ENCODE results near the gene LTBP4.

LTBP4 gene

DNA sequence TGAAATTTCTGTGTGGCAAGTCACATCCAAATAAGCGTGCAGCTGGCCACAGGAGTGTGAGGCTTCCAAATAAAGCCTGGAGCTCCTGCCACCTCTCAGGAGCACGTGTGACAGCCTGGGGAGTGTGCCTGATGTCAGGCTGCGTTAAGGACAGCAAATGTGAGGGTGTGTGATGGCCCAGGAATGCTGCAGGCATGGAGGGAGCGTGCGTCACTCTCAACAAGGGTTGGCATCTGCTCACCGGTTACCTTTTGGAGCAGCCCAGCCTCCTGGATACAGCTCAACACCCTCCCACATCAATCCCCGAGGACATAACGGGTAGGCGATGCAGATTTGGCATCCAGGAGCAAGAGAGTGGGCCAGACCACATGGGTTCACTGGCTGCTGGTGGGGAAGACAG is 70.2 kb downstream of the LTBP4 start:
- DNase-seq, result no peak

- DNase-seq, result no peak
Measured at GRCh38 chr19:40672038-40672437, 70.9 kb downstream of the LTBP4 start.

GRCh38 chr19:40672573-40673299 is 71.6 kb downstream of the LTBP4 start:
- no peak for DNase-seq

DNA sequence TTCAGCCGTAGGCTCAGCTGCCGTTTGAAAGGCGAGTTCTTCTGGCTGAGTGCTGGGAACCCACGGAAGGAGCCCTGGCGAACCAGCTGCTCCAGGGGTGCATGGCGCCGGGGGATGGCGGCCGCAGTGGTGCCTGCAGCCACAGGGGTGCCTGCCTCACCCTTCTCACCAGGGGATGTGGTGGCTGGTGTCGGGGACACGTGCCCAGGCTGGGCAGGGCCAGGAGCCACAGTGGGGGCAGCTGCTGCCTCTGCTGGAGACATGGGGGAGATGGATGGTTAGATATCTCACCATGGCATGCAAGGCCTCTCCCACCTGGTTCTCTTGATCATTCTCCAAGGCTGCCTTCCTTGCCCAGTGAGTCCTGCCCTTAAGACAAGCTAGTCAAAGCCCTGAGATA is 72.2 kb downstream of the LTBP4 start:
- no peak for DNase-seq

GRCh38 chr19:40674291-40674690 is 73.1 kb downstream of the LTBP4 start:
- DNase-seq, result no peak

- DNase-seq, result no peak
Measured at GRCh38 chr19:40677156-40677555, 76.0 kb downstream of the LTBP4 start.

Data from activated CD4-positive, alpha-beta T cell treated with anti-CD3 and anti-CD28 coated beads, Interleukin-10, Interleukin-2, amounts not matched to agents 100 ng/mL and 50 ng/mL, durations not matched to agents 16 hours and 8 hours (primary cell).